ENCODE data around the gene ZNF281.

DNA sequence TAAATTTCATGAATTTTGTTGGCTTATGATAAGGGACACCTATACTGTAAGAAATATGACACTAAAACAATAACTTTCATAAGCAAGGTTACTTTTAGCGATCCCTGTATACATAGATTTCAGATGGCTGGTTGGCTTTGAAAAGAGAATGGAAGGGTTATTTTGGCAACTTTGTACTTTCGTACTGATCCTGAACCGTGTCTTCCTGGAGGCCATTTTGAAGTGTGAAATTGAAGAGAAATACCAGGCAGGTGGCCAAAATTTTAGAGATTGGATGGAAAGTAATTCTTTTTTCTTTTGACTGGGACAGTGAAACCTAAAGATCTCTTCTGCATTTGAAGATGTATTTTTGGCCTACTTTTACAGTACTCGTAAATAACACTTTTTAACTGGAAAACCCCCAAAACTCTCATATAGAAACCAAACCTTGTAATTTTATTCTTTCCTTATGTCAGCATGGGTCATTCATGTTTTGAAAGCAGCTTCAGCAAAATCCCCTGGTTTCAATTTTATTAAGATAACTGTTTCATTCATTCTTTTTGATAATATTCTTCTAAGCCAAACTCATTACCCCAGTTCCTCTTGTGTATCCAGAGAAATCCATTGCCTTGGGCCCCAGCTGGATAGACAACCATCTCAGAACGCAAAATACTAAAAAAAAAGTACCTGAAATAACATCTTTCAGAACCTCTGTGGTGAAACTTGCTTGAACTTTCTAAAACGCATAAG lies 38.4 kb upstream of the ZNF281 start:
- TF ChIP-seq, protein P1, sequence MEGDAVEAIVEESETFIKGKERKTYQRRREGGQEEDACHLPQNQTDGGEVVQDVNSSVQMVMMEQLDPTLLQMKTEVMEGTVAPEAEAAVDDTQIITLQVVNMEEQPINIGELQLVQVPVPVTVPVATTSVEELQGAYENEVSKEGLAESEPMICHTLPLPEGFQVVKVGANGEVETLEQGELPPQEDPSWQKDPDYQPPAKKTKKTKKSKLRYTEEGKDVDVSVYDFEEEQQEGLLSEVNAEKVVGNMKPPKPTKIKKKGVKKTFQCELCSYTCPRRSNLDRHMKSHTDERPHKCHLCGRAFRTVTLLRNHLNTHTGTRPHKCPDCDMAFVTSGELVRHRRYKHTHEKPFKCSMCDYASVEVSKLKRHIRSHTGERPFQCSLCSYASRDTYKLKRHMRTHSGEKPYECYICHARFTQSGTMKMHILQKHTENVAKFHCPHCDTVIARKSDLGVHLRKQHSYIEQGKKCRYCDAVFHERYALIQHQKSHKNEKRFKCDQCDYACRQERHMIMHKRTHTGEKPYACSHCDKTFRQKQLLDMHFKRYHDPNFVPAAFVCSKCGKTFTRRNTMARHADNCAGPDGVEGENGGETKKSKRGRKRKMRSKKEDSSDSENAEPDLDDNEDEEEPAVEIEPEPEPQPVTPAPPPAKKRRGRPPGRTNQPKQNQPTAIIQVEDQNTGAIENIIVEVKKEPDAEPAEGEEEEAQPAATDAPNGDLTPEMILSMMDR (IDR thresholded peaks at IDR 0.05), result no peak
- TF ChIP-seq ZFX (IDR thresholded peaks at IDR 0.05; ENCODE audit: borderline replicate concordance), result no peak
